Right lung (tissue), 5 donors: Measurements from ENCODE around the gene MCTP1. TPM values are rescaled to one million over a fixed set of nuclear protein-coding genes. Genes with fewer than 3 reads are reported as not detected.
"Not testable (repeated sequence)": the region's sequence is repeated elsewhere in the genome, so short reads cannot be mapped to it uniquely, and the experiment has no call there.

Experiments used
- DNase-seq, 2 donors: peaks; one replicate each; pipeline ENCODE4 v3.0.0-alpha.2; 2013
- polyA plus RNA-seq, 5 donors: library from polyadenylated mRNA; unstranded; fragments of 120-200 nt; gene quantifications; one replicate each; pipeline versions ENCODE4 v1.2.1 to v1.2.3, GENCODE V29; 2013; ENCODE audit warnings: inconsistent platforms in 1 of 5, low replicate concordance in 1 of 5; ENCODE audit not compliant: insufficient read length in 5 of 5, insufficient read depth in 1 of 5

The MCTP1 gene
- polyA plus RNA-seq, 5 donors, result 3.2 to 6.4 (median 5.5) TPM

DNA sequence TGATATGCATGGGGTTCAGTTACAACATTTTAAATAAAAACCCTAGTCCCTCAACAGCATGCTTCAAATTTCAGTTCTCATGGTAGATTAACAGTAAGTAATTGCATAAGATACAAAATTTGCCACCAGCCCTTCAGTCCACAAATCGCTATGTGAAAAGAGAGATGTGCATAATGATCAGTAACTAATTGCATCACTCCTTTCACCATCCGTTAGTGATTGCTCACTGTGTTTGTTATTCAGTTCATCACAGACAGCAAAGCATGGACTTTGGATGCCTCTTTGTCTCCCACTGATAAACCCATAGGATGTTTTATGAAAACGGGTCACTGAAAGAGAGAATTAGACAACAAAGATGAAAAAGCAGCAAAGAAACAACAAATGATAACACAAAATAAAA lies 103.2 kb downstream of the MCTP1 start:
- no peak for DNase-seq

- DNase-seq, result no peak
These were observed 106.7 kb downstream of the MCTP1 start for GRCh38 chr5:95178046-95178651.

GRCh38 chr5:95177456-95177855 lies 107.4 kb downstream of the MCTP1 start:
- DNase-seq, result no peak

DNA sequence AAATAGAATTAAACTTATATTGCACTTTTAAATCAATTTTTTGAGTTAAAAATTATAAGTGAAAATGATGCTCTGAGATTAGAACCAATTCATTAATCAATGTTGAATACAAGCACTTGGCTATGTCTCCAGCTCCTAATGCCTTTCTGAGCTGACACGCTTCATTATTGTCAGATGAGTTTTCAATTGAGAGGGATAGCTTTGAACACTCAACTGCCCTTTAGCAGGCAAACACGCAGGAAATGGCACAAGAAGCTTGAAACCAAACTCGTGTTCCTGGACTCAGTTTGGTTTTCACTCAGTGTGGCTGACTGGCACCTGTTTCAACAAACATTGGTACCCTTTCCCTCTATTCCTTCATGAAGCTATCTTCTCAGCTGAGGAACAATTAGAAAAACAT lies 109.8 kb downstream of the MCTP1 start:
- DNase-seq, result no peak

DNA sequence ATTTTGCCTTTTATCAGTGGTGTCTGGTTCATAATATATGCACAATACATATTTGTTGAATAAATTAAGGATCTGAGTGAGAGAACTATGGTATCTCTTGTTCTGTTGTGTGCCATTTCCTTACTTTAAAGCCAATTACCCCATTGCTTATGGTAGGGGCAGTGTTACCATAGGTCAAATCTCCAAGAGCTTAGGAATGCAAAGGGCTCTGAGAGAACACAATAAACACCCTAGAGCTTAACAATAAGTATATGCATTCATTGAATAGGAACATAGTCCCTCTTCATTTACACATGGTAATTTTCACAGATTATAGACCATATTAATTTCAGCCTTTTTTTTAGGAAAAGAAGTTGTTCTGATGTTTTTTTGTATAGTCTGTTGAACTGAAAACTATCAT lies 112.2 kb downstream of the MCTP1 start:
- no peak for DNase-seq

- no peak for DNase-seq
These were observed 120.0 kb downstream of the MCTP1 start for GRCh38 chr5:95164861-95165260.

DNA sequence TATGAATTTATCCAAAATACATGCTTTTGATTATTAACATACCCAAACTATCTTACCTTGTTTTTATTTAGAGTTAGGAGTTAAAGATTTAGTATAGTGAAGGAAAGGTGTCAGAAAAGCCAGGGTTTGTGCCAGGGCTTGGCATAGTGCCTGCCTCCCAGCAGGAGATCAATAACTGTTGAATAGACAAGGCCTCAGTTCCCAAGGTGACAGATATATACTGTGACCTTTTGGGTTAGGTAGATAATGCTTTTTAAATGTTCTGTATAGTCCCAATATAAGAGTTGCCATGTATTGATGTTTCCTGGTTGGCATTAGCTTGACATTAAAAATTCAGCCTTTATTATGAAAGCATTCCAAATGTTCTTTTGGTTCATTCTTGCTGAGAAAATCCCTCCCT lies 121.8 kb downstream of the MCTP1 start:
- no peak for DNase-seq

GRCh38 chr5:95162231-95162992 lies 122.5 kb downstream of the MCTP1 start:
- no peak for DNase-seq

- DNase-seq, result no peak
These were observed 125.3 kb downstream of the MCTP1 start for GRCh38 chr5:95159603-95160002.

GRCh38 chr5:95155888-95156287 lies 129.0 kb downstream of the MCTP1 start:
- DNase-seq, result no peak

- DNase-seq, result no peak
These were observed 131.4 kb downstream of the MCTP1 start for GRCh38 chr5:95153511-95153910.

- DNase-seq, result no peak
These were observed 132.4 kb downstream of the MCTP1 start for GRCh38 chr5:95152535-95152934.

DNA sequence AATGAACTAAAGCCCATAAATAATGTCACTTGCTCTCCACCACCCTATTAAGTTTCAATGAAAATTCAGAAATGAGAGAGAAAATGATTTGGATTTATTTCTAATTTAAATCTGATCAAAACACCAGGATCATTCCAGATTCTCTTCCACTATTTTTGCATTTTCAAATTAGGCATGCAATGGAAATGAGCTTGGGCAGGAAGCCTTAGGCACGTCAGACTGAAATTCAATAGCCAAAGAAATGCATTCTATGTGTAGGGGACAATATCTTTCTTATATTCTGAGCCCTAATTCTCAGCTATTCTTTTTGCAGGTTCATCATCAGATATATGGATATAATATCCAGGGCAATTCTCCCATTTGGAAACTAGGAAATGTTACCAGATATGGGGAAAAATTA lies 132.8 kb downstream of the MCTP1 start:
- DNase-seq, result no peak

GRCh38 chr5:95151694-95152093 lies 133.2 kb downstream of the MCTP1 start:
- DNase-seq, result no peak

DNA sequence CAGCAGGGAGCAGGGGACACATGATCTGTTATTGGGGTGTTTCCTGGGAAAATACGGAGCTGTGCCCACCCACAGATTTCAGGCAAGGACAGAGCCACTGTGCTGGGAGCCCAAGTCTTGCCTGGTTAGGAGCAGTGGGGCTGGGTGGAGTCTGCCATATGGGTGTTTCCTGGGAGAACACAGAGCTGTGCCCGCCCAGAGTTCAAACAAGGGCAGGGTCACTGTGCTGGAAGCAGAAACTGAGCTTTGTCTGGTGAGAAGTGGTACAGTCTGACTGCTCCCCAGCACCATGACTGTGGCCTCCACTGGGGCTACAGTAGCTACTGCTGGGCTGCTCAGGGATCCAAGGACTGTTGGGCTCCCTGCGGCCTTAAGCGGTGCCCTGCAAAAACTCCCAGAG lies 135.5 kb downstream of the MCTP1 start:
- no peak for DNase-seq

GRCh38 chr5:95148453-95148852 lies 136.4 kb downstream of the MCTP1 start:
- DNase-seq, result no peak

DNA sequence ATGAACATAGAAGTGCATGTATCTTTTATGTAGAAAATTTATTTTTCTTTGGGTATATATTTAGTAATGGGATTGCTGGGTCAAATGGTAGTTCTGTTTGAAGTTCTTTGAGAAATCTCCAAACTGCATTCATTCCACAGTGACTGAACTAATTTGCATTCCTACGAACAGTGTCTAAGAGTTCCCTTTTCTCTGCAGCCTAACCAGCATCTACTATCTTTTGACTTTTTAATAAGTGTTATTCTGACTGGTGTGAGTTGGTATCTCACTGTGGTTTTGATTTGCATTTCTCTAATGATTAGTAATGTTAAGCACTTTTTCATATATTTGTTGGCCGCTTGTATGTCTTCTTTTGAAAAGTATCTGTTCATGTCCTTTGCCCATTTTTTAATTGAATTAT lies 141.0 kb downstream of the MCTP1 start:
- not testable (repeated sequence) for DNase-seq

- DNase-seq, result no peak
These were observed 142.7 kb downstream of the MCTP1 start for GRCh38 chr5:95142145-95142544.

DNA sequence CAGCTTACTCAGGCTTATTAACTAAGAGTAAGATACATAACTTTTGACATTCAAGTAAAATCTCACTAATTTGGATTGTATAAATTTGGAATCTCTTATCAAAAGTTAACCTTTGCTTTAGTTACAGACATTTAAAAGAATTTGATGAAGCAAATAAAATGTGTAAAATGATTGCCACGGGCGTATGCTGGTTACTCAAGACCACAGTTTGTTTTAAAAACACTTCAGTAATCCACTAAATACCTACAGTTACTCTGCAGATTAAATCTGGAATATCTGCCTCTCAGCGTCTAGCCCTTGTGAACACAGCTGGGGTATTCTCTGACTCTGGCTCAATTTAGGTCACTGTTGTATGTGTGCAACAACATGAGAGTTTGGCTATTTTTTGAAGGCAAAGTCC lies 143.8 kb downstream of the MCTP1 start:
- DNase-seq, result no peak

DNA sequence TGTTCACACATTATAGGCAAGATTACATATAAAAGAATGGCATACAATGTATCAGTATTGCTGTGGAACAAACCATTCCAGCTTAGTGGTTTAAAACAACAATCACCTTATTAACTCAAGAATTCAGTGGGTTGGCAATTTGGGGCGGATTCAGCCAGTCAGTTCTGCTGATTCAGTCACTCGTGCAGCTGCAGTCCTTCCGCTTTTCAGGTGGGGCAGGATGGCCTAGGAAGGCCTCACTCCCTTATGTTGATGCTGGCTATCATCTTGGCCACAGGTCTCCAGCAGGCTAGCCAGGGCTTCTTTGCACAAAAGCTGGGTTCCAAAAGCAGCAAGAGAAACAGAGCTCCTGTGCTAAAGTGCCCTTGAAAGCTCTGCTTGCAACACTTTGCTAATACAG lies 150.6 kb downstream of the MCTP1 start:
- no peak for DNase-seq

DNA sequence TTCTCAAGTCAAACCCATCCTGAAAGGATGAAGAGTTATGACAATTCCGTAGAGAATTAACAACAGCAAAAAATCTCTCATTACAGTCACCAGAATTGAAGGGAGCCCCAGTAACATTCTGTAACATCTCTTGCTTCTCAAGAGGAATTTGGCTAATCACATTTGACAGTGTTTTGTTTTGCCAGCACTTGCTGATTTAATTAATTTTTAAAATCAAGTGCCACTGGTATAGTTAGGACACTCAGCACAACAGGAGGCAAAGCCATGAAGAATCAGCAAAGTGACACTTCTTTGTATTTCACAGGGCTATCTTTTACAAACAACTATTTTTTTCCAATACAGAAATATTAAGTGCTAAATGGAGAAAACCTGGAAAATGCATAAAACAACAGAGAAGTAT lies 152.8 kb downstream of the MCTP1 start:
- no peak for DNase-seq

GRCh38 chr5:95130941-95131340 lies 154.0 kb downstream of the MCTP1 start:
- DNase-seq, result no peak

- no peak for DNase-seq
These were observed 160.2 kb downstream of the MCTP1 start for GRCh38 chr5:95124731-95125130.

- DNase-seq, result no peak
These were observed 160.8 kb downstream of the MCTP1 start for GRCh38 chr5:95124101-95124500.
